H54 (cell line): ENCODE measurements around the gene AKR1B15.
A peak's percentile ranks its signal among the peaks of the same experiment; 100 is the strongest.
"Not testable (repeated sequence)": the region's sequence is repeated elsewhere in the genome, so short reads cannot be mapped to it uniquely, and the experiment has no call there.

Experiments used
- DNase-seq: peaks from one replicate; pipeline ENCODE4 v3.0.0; 2011; ENCODE audit warnings: low spot score, mixed read lengths; ENCODE audit not compliant: insufficient read length
- FAIRE-seq: peaks from 3 replicates; lab custom pipeline; 2011; peaks lifted over from hg19 to GRCh38; lab: Jason Lieb, UNC
- POLR2A ChIP-seq: IDR thresholded peaks from 2 replicates; pipeline ENCODE4 v1.6.1; 2011; ENCODE audit warnings: low read depth, mild to moderate bottlenecking, low read length

The AKR1B15 gene

DNA sequence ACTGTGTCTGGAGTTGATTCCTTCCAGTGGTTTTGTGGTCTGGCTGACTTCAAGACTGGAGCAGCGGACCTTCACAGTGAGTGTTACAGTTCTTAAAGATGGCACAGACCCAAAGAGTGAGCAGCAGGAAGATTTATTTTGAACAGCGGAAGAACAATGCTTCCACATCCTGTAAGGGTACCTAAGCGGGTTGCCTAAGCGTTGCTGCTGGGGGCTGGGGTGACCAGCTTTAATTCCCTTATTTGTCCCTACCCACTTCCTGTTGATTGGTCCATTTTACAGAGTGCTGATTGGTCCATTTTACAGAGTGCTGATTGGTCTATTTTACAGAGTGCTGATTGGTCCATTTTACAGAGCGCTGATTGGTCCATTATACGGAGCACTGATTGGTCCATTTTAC is 13.2 kb downstream of the AKR1B15 start:
- DNase-seq (no peak), FAIRE-seq (no peak)
- TF ChIP-seq POLR2A, result no peak

DNA sequence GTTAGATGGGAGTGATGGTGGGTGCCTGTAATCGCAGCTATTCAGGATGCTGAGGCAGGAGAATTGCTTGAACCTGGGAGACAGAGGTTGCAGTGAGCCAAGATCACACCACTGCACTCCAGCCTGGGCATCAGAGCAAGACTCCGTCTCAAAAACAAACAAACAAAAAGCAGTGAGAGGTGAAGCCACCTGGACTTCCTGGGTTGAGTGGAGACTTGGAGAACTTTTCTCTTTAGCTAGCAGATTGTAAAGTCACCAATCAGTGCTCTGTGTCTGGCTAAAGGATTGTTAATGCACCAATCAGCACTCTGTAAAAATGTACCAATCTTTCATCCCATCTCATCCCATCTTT is 14.5 kb downstream of the AKR1B15 start:
- not testable (repeated sequence) for DNase-seq, FAIRE-seq

DNA sequence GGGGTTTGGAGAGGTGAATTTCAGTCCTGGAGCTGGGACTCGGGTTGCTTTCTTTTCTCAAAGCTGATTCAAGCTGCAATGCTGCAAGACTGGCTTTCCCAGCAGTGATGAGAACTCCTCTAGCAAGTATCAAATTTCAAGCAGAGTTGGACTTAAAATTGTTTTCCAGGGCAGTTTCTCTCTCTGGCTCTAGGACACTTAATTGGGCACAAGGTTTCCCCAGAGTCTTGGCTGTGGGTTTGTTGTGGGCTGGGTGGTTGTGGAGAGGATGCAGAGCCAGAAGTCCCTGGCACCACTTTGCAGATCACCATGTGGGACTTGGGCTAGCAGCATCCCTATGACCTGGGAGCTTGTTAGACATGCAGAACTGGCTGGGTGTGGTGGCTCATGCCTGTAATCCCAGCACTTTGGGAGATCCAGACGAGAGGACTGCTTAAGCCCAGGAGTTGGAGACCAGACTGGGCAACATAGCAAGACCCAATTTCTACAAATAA is 16.8 kb downstream of the AKR1B15 start:
- no peak for DNase-seq
- no peak for FAIRE-seq
- TF ChIP-seq POLR2A, result no peak

DNA sequence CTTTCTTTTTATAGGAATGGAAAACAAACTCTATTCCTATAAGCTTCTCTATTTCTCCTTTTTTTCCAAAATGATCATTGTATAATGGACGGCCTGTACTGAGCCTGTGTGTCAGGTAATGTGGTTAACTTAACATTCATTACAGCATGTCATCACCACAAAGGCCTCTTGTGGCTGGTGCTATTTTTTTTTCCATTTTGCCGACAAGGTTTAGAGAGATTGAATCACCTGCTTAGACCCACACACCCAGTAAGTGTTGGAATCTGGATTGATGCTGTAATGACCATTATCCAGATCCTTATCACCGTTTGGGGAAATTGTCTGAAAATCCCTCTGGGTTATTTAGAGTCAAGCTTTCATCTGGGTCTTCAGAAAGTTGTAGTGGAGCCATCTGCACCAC is 18.5 kb downstream of the AKR1B15 start:
- no peak for TF ChIP-seq POLR2A
- DNase-seq (no peak), FAIRE-seq (no peak)

DNA sequence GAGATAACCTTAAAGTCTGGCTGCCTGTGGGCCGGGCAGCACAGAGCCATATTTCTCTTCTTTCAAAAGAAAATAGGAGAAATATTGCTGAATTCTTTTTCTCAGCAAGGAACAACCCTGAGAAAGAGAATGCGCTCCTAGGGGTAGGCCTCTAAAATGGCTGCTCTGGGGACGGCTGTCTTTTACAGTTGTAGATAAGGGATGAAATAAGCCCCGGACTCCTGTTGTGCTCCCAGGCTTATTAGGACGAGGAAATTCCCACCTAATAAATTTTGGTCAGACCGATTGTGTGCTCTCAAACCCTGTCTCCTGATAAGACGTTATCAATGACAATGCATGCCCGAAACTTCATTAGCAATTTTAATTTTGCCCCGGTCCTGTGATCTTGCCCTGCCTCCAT is 21.1 kb downstream of the AKR1B15 start:
- not testable (repeated sequence) for FAIRE-seq, DNase-seq

DNA sequence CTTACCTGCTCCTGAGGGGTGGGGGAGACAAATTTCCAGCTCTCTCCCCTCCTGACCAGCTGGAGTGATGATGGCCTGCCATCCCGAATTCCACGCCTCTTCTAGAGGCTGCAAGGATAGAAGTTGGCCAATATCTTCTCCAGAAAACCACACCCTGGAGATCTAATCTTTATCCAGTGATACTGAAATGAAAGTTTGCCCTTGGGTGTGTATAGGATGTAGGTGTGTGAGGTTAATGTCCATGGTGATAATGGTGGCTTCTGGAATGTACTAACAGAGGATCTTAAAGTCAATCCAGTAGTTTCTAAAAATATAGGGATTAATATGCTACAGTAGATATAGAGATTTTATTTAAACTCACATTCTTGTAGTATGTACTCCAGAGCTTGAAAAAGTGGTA is 22.2 kb downstream of the AKR1B15 start:
- no peak for DNase-seq
- FAIRE-seq, result no peak
- no peak for TF ChIP-seq POLR2A

DNA sequence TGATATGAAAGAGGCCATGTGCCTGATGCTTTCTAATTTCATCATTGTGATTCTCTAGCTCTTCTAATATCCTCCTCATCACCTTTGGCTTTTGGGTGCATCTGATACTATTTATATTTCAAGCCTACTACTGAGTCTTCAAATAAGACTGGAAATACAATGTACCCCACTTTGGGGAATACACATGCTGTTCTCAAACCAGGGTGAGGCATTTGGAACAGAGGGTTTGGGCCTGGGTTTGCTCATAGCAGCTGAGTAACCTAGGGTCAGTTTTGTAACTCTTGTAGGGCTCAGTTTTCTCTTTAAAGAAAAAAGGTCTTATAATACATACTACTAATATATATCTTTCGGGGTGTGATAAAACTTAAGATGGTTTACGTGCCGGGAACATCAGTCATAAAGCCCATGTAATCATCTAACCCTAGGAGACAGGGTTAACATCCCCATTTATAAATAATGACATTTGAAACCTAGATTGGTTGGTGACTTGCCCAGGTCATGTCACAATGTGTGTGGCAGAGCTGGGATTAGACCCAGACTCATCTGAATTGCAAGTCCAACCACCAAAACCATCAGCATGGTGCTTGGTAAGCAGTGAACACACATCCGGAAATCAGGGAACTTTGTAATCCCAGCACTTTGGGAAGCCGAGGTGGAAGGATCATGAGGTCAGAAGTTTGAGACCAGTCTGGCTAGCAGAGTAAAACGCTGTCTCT is 23.0 kb downstream of the AKR1B15 start:
- FAIRE-seq, result no peak
- no peak for TF ChIP-seq POLR2A
- DNase-seq, result no peak

DNA sequence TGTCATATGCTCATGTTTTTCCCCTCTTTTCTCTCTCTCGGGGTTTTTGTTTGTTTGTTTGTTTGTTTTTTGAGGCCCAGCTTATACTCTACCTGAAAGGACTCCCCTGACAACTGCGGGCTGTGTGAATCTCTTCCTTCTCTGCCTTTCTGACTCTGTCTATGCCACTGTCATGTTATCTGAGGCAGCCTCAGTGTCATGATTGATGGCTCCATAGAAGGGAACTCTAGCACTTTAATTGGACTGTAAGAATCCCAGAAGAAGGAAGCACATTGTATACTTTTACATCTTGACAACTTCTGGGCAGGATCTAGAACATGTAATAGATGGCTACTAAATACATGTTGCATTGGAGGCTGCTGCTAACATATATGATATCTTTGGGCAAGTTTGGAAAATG is 25.4 kb downstream of the AKR1B15 start:
- no peak for FAIRE-seq
- no peak for DNase-seq
- TF ChIP-seq POLR2A, result no peak

DNA sequence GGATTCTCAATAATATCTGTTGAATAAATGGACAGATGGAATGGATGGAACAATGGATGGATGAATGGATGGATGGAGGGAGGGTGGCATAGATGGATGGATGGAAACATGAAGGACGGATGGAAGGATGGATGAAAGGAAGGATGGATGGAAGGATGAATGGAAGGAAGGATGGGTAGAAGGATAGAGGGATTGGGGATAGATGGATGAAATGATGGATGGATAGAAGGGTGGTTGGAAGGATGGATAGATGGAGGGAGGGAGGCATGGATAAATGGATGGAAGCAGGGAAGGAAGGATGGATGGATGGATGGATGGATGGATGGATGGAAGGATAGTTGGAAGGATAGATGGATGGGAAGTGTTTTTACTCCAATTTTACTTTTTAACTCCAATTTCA is 35.4 kb downstream of the AKR1B15 start:
- TF ChIP-seq POLR2A, result no peak
- FAIRE-seq (no peak), DNase-seq (no peak)

DNA sequence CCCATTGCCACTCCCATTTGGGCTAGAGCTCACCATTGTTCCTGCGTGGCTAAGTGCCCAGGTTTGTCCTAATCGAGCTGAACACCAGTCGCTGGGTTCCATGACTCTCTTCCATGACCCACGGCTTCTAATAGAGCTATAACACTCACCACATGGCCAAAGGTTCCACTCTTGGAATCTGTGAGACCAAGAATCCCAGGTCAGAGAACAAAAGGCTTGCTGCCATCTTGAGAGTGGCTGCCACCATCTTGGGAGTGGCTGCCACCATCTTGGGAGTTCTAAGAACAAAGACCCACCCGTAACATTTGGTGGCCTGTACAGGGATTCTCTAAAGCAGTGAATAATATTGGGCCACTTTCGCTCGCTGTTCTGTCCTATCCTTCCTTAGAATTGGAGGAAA is 37.0 kb downstream of the AKR1B15 start:
- FAIRE-seq (no peak), DNase-seq (no peak)
- TF ChIP-seq POLR2A, result no peak

DNA sequence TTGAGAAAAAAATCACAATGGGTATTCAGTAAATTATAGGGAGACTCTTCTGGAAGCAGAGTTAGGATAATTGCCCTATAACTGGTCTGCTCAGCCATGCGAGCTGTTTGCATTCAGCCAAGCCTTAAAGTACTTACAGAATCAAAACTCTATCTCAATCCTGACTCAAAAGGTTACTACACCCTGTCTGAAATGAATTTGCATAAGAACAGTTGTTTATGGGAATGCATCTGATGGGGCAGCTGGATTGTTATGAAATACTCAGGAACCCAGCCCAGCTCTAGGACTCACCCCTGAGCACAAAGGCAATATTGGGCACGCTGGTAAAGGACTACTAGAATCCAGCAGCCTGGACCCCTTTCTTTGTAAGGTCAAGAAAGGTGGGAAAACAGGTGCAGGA is 38.8 kb downstream of the AKR1B15 start:
- no peak for FAIRE-seq
- no peak for DNase-seq
- TF ChIP-seq POLR2A, result no peak

DNA sequence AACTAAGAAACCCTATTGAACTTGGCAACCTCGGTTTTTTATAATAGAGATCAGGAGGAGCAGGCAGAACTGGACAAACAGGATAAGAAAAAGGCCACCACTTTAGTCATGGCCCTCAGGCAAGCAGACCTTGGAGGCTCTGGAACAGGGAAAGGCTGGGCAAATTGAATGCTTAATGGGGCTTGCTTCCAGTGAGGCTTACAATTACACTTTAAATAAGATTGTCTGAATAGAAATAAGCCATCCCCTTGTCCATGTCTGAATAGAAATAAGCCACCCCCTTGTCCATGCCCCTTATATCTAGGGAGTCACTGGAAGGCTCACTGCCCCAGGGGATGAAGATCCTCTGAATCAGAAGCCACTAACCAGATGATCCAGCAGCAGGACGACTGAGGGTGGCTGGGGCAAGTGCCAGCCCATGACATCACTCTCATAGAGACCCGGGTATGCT is 40.6 kb downstream of the AKR1B15 start:
- DNase-seq (no peak), FAIRE-seq (no peak)
- TF ChIP-seq POLR2A, result no peak

DNA sequence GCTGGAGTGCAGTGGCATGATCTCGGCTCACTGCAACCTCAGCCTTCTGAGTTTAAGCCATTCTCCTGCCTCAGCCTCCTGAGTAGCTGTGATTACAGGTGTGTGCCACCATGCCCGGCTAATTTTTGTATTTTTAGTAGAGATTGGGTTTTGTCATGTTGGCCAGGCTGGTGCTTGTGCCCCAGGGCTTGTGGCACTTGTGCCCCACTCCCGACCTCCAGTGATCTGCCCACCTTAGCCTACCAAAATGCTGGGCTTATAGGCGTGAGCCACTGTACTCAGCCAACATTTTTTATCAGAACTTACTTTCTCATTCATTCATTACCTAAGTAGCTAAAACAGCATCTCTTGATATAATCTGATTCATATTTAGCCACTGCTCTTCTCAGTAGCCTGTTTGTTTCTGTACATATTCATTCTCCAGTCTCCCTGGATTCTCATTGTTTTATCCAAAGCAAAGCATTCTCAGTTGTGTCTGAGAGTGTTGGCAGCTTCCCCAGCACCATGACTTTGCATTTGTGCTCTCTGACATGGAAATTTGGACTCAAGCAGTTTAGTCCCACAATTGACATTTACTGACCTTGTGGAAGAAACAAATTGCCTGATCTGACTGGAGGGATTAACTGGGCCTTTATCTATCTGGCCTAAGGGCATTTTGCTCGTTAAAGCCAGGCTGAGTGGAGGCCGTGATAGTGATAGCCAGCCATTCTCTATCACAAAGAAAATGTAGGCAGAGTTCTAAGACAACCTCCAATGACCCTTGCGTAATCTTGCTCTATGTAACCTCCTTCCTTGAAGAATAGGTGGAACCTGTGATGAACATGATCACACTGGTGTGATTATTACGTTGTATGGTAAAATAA is 44.9 kb downstream of the AKR1B15 start:
- peak; percentile 30 for FAIRE-seq
- no peak for TF ChIP-seq POLR2A
- peak; percentile 4 for DNase-seq

DNA sequence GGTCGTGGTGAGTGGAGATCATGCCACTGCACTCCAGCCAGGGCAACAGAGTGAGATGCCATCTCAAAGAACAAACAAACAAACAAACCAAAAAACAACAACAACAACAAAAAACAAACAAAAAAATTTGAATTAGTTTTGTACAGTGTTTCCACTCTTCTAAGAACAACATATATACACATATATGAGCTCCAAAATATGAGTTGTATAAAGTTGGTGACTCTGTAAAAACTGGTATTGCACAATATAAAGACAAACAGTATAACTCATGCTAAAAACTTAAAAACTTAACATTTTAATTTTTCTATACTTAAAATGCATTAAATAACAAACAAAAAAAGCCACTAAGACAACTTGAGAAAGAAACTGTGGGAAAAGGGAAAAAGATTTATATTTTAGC is 46.0 kb downstream of the AKR1B15 start:
- FAIRE-seq (no peak), DNase-seq (no peak)
- TF ChIP-seq POLR2A, result no peak

DNA sequence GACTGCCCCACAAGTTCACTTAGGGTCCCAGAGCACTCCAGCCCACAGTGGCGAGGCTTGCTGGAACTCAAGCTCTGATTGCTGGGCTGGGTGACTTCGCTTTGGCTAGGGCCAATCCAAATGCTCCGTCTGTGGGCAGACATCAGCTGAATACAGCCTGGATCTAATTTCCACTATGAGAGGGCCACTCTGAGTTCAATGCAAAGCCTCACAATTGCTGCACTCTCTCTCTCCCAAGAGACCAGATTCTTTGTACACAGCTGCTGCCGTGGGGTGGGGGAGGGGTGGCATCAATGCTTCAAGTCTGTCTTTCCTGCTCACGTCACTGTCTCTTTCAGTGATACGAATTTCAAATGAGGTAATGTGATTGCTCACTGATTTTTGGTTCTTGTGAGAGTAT is 50.5 kb downstream of the AKR1B15 start:
- no peak for DNase-seq
- FAIRE-seq, result no peak
- TF ChIP-seq POLR2A, result no peak

DNA sequence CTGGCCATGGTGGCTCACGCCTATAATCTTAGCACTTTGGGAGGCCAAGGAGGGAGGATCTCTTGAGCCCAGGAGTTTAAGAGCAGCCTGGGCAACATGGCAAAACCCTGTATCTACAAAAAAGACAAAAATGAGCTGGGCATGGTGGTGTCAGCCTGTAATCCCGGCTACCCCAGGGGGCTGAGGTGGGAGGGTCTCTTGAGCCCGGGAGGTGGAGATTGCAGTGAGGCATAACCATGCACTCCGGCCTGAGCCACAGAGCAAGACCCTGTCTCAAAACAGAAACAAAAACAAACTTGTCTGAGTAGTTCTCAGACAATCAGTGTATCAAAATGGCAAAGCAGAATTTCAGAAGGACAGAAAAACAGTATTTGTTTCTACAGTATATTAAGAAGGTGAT is 52.5 kb downstream of the AKR1B15 start:
- FAIRE-seq (no peak), DNase-seq (no peak)
- TF ChIP-seq POLR2A, result no peak
